HepG2 (cell line): ENCODE data around the gene RSPH1. TPM values are rescaled to one million over a fixed set of nuclear protein-coding genes. Genes with fewer than 3 reads are reported as not detected.

Experiments
- ATAC-seq: fragments of 200-7000 bp; cut with Tn5 transposase; 3 replicates; pipeline ENCODE4 v1.9.1; 2020; ENCODE audit warnings: mild to moderate bottlenecking, moderate library complexity
- BruUV-seq: library from RNA; stranded (reverse); fragments of 400-500 nt; replicated peaks from 2 replicates; lab custom pipeline; 2021; lab: Mats Ljungman, UMichigan
- CTCF ChIA-PET: fragments of 300-600 bp; formaldehyde crosslinking; extraction: SDS; loops from one replicate; lab custom pipeline; 2021; ENCODE audit warnings: low total read pairs, inconsistent platforms, low intra/inter-chr PET ratio; lab: Yijun Ruan, JAX
- POLR2A ChIA-PET: fragments of 350-600 bp; sonication (Branson Sonifier 250); formaldehyde crosslinking; loops from one replicate; lab custom pipeline; 2020; ENCODE audit warnings: antibody characterized with exemption, inconsistent platforms; lab: Yijun Ruan, JAX
- DNase-seq: peaks from one replicate; pipeline ENCODE4 v3.0.0-alpha.2; 2015; ENCODE audit warnings: low spot score
- FAIRE-seq: peaks from 3 replicates; lab custom pipeline; 2011; peaks lifted over from hg19 to GRCh38; lab: Jason Lieb, UNC
- H2AFZ ChIP-seq: one replicate; pipeline ENCODE4 v1.6.1; 2011; ENCODE audit warnings: low read length, inconsistent platforms
- H3K27ac ChIP-seq: fragments of 300-600 bp; 3 replicates; pipeline ENCODE4 v1.8.0; 2011; ENCODE audit warnings: mixed run types, mild to moderate bottlenecking, mixed read lengths, low read length, inconsistent platforms; ENCODE audit not compliant: insufficient read depth; ENCODE audit errors: extremely low read length
- H3K27me3 ChIP-seq, 2 experiments: fragments of 200-600 bp in 1 of 2; 2 replicates in 1 of 2; 3 replicates in 1 of 2; pipeline versions ENCODE4 v1.6.0 to v1.8.0; 2011; ENCODE audit warnings: low read length in 2 of 2, mild to moderate bottlenecking in 2 of 2, moderate library complexity in 2 of 2, inconsistent platforms in 1 of 2; ENCODE audit not compliant: insufficient read depth in 2 of 2, control insufficient read depth in 1 of 2
- H3K36me3 ChIP-seq, 2 experiments: fragments of 200-600 bp in 1 of 2; replicated peaks in 1 of 2; 2 replicates in 1 of 2; 3 replicates in 1 of 2; pipeline versions ENCODE4 v1.5.1 to v1.8.0; 2011; ENCODE audit warnings: low read length in 2 of 2, inconsistent platforms in 1 of 2; ENCODE audit not compliant: insufficient read depth in 2 of 2, control insufficient read depth in 1 of 2
- H3K4me1 ChIP-seq: 2 replicates; pipeline ENCODE4 v1.5.1; 2012; ENCODE audit warnings: low read length, inconsistent platforms; ENCODE audit not compliant: insufficient read depth
- H3K4me2 ChIP-seq: 2 replicates; pipeline ENCODE4 v1.6.0; 2011; ENCODE audit warnings: low read depth, low read length, inconsistent platforms
- H3K4me3 ChIP-seq, 3 experiments: fragments of 200-600 bp in 1 of 3; sonication (generic), shearing (Covaris generic) in 1 of 3; replicated peaks in 1 of 3; 2 replicates each; pipeline ENCODE4 v1.5.1; 2011 to 2016; ENCODE audit warnings: low read length in 3 of 3, inconsistent platforms in 2 of 3, low read depth in 2 of 3, mild to moderate bottlenecking in 2 of 3, control low read depth in 1 of 3, mixed read lengths in 1 of 3; ENCODE audit not compliant: insufficient read depth in 1 of 3
- H3K79me2 ChIP-seq: one replicate; pipeline ENCODE4 v1.6.1; 2011; ENCODE audit warnings: low read length, inconsistent platforms; ENCODE audit not compliant: insufficient read depth
- H3K9ac ChIP-seq: 2 replicates; pipeline ENCODE4 v1.6.0; 2011; ENCODE audit warnings: mild to moderate bottlenecking, low read depth, low read length, inconsistent platforms; ENCODE audit not compliant: insufficient read depth
- H3K9me3 ChIP-seq: 2 replicates; pipeline ENCODE4 v1.5.1; 2012; ENCODE audit warnings: mild to moderate bottlenecking, low read length
- H4K20me1 ChIP-seq: 2 replicates; pipeline ENCODE4 v1.6.0; 2011; ENCODE audit warnings: inconsistent platforms, mild to moderate bottlenecking, low read length, moderate library complexity; ENCODE audit not compliant: insufficient read depth
- ATRX ChIP-seq: sonication (generic); formaldehyde crosslinking; IDR thresholded peaks from 2 replicates; pipeline ENCODE4 v1.4.0; 2020; ENCODE audit warnings: missing genetic modification reagents, borderline replicate concordance
- BHLHE40 ChIP-seq: IDR thresholded peaks from 2 replicates; pipeline ENCODE4 v1.6.1; 2011; ENCODE audit warnings: low read length, improper control_type of control experiment
- ETV5 ChIP-seq: IDR thresholded peaks from 2 replicates; pipeline ENCODE4 v1.6.1; 2018; ENCODE audit warnings: missing biosample characterization, missing genetic modification reagents, inconsistent platforms, borderline replicate concordance
- FOXC1 ChIP-seq: sonication (generic); formaldehyde crosslinking; IDR thresholded peaks from 2 replicates; pipeline ENCODE4 v1.8.0; 2022; ENCODE audit warnings: mild to moderate bottlenecking, missing genetic modification reagents, borderline replicate concordance
- FOXK2 ChIP-seq: fragments of 450-650 bp; IDR thresholded peaks from 2 replicates; pipeline ENCODE4 v1.6.1; 2016
- HMGXB3 ChIP-seq: sonication (generic); formaldehyde crosslinking; IDR thresholded peaks from 2 replicates; pipeline ENCODE4 v1.4.0; 2020; ENCODE audit warnings: missing genetic modification reagents, borderline replicate concordance
- KAT2B ChIP-seq: fragments of 150-350 bp; IDR thresholded peaks from 2 replicates; pipeline ENCODE4 v1.6.1; 2014; ENCODE audit warnings: low read depth, low read length, borderline replicate concordance
- KDM1A ChIP-seq: IDR thresholded peaks from 2 replicates; pipeline ENCODE4 v1.6.1; 2016; ENCODE audit warnings: missing compliant biosample characterization
- NCOA2 ChIP-seq: sonication (generic); formaldehyde crosslinking; IDR thresholded peaks from 2 replicates; pipeline ENCODE4 v1.8.0; 2022; ENCODE audit warnings: inconsistent platforms
- POLR2AphosphoS2 ChIP-seq: IDR thresholded peaks from 2 replicates; pipeline ENCODE4 v1.6.1; 2011; ENCODE audit warnings: low read depth, low read length, improper control_type of control experiment
- RFX5 ChIP-seq: IDR thresholded peaks from 2 replicates; pipeline ENCODE4 v1.6.1; 2011; ENCODE audit warnings: low read depth, low read length, improper control_type of control experiment
- UBTF ChIP-seq: sonication (generic); formaldehyde crosslinking; IDR thresholded peaks from 2 replicates; pipeline ENCODE4 v1.4.0; 2020; ENCODE audit warnings: mild to moderate bottlenecking, missing genetic modification reagents
- ZBTB3 ChIP-seq: sonication (generic); formaldehyde crosslinking; IDR thresholded peaks from 2 replicates; pipeline ENCODE4 v1.4.0; 2020; ENCODE audit warnings: low read depth, mild to moderate bottlenecking, moderate library complexity, missing genetic modification reagents, borderline replicate concordance
- ZBTB37 ChIP-seq: sonication (generic); formaldehyde crosslinking; IDR thresholded peaks from 2 replicates; pipeline ENCODE4 v1.4.0; 2020; ENCODE audit warnings: mild to moderate bottlenecking, missing genetic modification reagents
- ZNF430 ChIP-seq: sonication (generic); formaldehyde crosslinking; IDR thresholded peaks from 2 replicates; pipeline ENCODE4 v1.9.0; 2021; ENCODE audit warnings: mild to moderate bottlenecking, missing genetic modification reagents
- ZNF431 ChIP-seq: sonication (generic); formaldehyde crosslinking; IDR thresholded peaks from 2 replicates; pipeline ENCODE4 v1.9.0; 2022; ENCODE audit warnings: missing genetic modification reagents, low read depth, mild to moderate bottlenecking, borderline replicate concordance
- ZNF549 ChIP-seq: sonication (generic); formaldehyde crosslinking; IDR thresholded peaks from 2 replicates; pipeline ENCODE4 v1.5.0; 2020; ENCODE audit warnings: missing genetic modification reagents
- ZNF713 ChIP-seq: sonication (generic); formaldehyde crosslinking; IDR thresholded peaks from 2 replicates; pipeline ENCODE4 v1.4.0; 2020; ENCODE audit warnings: mild to moderate bottlenecking, missing genetic modification reagents
- ZSCAN20 ChIP-seq: sonication (generic); formaldehyde crosslinking; IDR thresholded peaks from 2 replicates; pipeline ENCODE4 v1.4.0; 2020; ENCODE audit warnings: missing genetic modification reagents, mild to moderate bottlenecking, borderline replicate concordance
- WGBS: methylation state at CpG from one replicate; pipeline ENCODE4 v1.1.6; 2017; ENCODE audit warnings: low lambda C conversion rate; 5-methylcytosine and 5-hydroxymethylcytosine counted together
- in situ Hi-C: cut with HindIII; loops from 2 replicates; pipeline ENCODE4 v1.10.0; 2017; ENCODE audit warnings: low pct_unique_long_range_greater_than_20kb; ENCODE audit not compliant: extremely low pct_ligation_motif_present
- intact Hi-C: fragments of 100-400 bp; cut with micrococcal nuclease; formaldehyde crosslinking; loops from one replicate; pipeline ENCODE4 v1.10.0; 2022; ENCODE audit not compliant: unreplicated experiment
- polyA plus RNA-seq, 8 experiments: library from polyadenylated mRNA; depleted of rRNA in 3 of 8; stranded (reverse) in 7 of 8; unstranded in 1 of 8; fragments of >200 nt; fragmentation: Illumina TruSeq in 4 of 8; extraction: Trizol in 4 of 8; gene quantifications; 2 replicates each; pipeline versions ENCODE4 v1.2.1 to v1.2.3, GENCODE V29; 2011 to 2016; ENCODE audit warnings: low read depth in 4 of 8, missing spikeins in 1 of 8, mixed read lengths in 1 of 8; ENCODE audit not compliant: insufficient read depth in 1 of 8
- total RNA-seq, 5 experiments: library from RNA; depleted of rRNA; stranded (reverse); fragments of >200 nt; fragmentation: Illumina TruSeq; extraction: Trizol; gene quantifications; 2 replicates each; pipeline ENCODE4 v1.2.3, GENCODE V29; 2016; ENCODE audit warnings: low read depth in 1 of 5

Gene RSPH1
- total and polyA plus RNA-seq, 2 of the 13 experiments (the other 11 are each of a cell fraction or from before 2014, with no cell fraction given), result not detected

- no peaks in the 10 kb centered on the region for H3K79me2 ChIP-seq
- ATAC-seq, result no peak
- FAIRE-seq, result no peak
- no peaks in the 10 kb centered on the region for H3K27me3 ChIP-seq
- DNase-seq, result no peak
- no peak for TF ChIP-seq FOXK2
- no peak for TF ChIP-seq ZNF431 (CRISPR knock-in tag)
- no peak for TF ChIP-seq ATRX
- TF ChIP-seq KDM1A (CRISPR knock-in tag), result no peak
- no peak for TF ChIP-seq NCOA2 (CRISPR knock-in tag)
- no peak for TF ChIP-seq UBTF (CRISPR knock-in tag)
- no peak for TF ChIP-seq HMGXB3 (CRISPR knock-in tag)
- TF ChIP-seq ZBTB37, result no peak
- TF ChIP-seq FOXC1, result no peak
- no peak for TF ChIP-seq ZNF430 (CRISPR knock-in tag)
- TF ChIP-seq ZNF713, result no peak
- TF ChIP-seq POLR2AphosphoS2, result no peak
- no peak for TF ChIP-seq RFX5
- TF ChIP-seq ETV5 (CRISPR knock-in tag), result no peak
- no peak for TF ChIP-seq KAT2B
- TF ChIP-seq BHLHE40, result no peak
- TF ChIP-seq ZNF549 (CRISPR knock-in tag), result no peak
- no peak for TF ChIP-seq ZBTB3 (CRISPR knock-in tag)
- TF ChIP-seq ZSCAN20 (CRISPR knock-in tag), result no peak
- ChIA-PET POLR2A (no interaction called here), CTCF (no interaction called here)
- no peak overlapping the region for H3K4me3 ChIP-seq
- in situ Hi-C loops (no loop called here), intact Hi-C loops (no loop called here)
- H3K27ac ChIP-seq, result no peak overlapping the region
- H3K9me3 ChIP-seq, result no peaks in the 10 kb centered on the region
- H3K9ac ChIP-seq, result no peak overlapping the region
- WGBS, result 13% methylated on average over 6 of the region's 7 CpGs
- no peaks in the 10 kb centered on the region for H4K20me1 ChIP-seq
- peaks cover 5% of the 10 kb centered on the region for H3K4me1 ChIP-seq
- no peaks in the 10 kb centered on the region for H3K36me3 ChIP-seq
- no TSS peak for BruUV-seq
- H3K4me2 ChIP-seq, result no peak overlapping the region
- H2AFZ ChIP-seq, result no peak overlapping the region
Observed at GRCh38 chr21:42431196-42431595, 64.8 kb downstream of the RSPH1 start.
